M059J (cell line): ENCODE data around the gene UMODL1. TPM values are rescaled to one million over a fixed set of nuclear protein-coding genes. Genes with fewer than 3 reads are reported as not detected.
A peak's percentile ranks its signal among the peaks of the same experiment; 100 is the strongest.

ENCODE experiments used
- DNase-seq: peaks from one replicate; pipeline ENCODE4 v3.0.0-alpha.2; 2012; ENCODE audit warnings: low read depth
- total RNA-seq: library from RNA; depleted of rRNA; stranded (reverse); fragments of >200 nt; shearing (Covaris generic); gene quantifications from 2 replicates; pipeline ENCODE4 v1.2.3, GENCODE V29; 2014

Gene UMODL1
- total RNA-seq, 1 experiment from 2014 or later, result not detected

GRCh38 chr21:42096566-42096965, 25.4 kb downstream of the UMODL1 start:
- DNase-seq, result no peak

DNA sequence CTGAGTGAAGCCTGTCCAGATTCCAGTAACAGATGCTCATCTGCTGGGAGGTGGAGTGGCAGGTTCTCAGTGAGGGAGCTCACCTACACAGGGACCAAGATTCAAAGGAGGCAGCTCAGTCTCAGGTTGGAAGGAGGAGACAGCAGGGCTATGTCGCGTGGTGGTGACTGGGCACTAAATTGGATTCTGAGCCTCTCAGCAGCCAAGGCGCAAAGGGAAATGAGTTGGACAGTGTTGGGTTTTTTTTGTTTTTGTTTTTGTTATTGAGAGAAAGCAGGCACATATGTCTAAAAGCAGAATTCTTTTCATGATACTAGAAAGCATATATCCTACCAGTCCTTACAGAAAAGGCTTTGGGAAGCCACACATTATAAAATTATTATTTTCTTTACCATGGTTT, 26.2 kb downstream of the UMODL1 start:
- peak; percentile 38 for DNase-seq

GRCh38 chr21:42097860-42098454, 26.8 kb downstream of the UMODL1 start:
- peak; percentile 99 for DNase-seq

DNA sequence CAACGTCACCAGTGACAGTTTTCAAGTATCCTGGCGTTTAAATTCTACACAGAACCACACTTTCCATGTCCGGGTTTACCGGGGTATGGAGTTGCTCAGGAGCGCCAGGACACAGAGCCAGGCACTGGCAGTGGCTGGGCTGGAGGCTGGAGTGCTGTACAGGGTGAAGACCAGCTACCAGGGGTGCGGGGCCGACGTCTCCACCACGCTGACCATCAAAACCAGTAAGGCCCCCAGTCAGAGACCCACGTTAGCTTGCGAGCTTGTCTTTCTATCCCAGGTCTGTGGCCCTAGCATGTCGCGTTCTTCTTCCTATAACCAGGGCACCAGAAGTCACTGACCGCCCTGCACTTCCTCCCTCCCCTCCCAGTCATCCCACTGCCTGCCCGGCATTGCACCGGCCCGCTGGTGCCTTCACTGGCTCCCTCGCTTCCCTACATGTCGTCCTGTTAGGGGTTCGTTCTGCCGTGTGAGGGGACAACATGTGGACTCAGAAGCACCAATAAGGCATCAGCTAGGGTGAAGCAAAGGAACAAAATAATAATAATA, 27.9 kb downstream of the UMODL1 start:
- no peak for DNase-seq

GRCh38 chr21:42101246-42101645, 30.1 kb downstream of the UMODL1 start:
- no peak for DNase-seq

DNA sequence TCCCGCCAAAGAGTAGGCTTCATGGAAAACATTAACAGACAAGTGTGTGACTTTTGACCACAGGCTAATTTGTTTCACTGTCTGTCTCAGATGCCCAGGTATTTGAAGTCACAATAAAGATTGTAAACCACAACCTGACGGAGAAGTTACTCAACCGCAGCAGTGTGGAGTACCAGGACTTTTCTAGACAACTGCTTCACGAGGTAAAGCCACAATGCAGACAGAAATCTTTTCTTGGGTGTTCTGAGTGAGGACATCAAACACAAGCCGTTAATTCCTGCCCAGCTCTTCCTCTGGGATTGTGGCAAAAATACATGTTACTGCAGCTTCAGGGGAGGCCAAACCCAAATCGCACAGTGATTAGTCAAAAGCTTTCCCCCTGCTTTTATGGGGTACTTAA, 31.0 kb downstream of the UMODL1 start:
- peak; percentile 93 for DNase-seq

GRCh38 chr21:42102526-42102925, 31.4 kb downstream of the UMODL1 start:
- DNase-seq, result no peak

DNA sequence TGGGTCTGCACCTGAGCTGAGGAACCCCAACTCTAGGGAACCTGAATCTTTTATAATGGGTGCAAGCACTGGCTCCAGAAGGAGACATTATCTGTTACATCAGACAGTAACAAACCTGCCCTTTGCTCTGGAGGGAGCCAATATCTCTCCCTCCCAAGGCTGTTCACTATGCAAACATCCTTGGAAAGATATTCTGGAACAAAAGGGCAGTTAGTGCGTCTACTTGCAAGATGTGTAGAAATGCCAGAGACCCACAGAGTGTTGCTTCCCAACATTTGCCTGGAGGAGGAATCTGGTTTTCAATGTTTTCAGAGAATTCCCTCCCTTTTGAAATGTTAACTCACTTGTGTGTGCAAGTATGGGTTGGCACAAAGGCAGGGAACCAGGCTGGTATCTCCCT, 31.9 kb downstream of the UMODL1 start:
- no peak for DNase-seq

DNA sequence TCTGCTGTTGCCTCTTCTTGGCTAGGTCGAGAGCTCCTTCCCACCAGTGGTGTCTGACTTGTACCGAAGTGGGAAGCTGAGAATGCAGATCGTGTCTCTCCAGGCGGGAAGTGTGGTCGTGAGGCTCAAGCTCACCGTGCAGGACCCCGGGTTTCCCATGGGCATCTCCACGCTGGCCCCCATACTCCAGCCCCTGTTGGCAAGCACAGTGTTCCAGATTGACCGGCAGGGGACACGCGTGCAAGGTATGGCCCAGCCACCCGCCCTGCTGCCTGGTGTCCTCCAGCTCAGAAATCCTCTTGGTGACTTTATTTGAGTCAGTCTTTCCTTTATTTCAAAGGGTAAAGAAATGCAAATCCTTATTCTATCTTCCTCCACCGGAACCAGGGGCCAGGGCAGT, 32.7 kb downstream of the UMODL1 start:
- no peak for DNase-seq

DNA sequence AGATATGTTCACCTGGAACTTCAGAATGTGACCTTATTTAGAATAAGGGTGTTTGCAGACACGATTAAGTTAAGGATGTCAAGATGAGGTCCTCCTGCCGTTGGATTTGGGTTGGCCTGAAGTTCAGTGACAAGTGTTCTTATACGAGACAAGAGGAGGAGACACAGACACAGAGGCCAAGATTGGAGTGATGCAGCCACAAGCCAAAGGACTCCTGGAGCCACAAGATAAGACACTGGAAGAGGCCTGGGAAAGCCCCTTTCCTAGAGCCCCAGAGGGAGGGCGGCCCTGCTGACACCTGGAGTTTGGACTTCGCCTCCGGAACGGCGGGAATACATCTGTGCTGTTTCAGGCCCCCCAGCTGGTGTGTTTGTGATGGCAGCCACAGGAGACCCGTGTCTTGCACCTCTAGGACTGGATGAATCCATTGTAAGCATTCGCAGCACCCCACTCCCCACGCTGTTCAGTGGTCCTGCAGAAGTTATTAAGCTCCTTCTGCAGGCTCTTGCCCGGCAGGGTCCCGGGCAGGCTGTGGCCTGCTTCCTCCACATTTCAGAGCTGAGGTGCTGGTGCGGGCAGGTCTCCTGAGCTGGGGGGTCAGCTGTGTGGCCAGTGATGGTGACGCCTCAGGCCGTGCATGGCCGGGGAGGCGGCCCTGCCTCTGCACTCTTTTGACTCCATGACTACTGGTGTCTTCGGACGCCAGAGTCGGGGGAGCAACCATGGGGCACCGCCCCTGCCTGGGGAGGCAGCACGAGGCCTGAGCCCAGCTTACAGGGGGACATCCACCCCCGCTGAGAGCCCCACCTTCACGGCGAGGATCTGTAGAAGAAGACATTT, 34.6 kb downstream of the UMODL1 start:
- no peak for DNase-seq

DNA sequence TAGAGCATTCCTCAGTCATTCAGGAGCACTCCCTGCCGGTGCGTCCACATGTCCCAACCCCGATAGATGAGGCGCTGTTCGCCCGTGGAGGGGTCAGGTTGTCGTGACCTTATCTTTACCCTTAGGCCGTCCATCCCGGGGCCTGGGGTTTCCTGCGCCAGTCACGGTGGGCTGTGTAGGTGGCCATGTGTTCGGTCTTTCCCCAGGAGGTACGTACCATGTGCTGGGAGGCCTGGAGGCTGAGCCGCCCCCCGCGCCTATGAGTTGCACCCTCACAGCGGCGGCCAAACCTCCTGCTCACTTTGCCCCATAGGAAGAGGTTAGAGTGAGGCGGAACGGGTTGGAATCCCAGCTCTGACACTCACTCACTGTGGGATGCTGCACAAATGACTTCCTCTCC, 35.3 kb downstream of the UMODL1 start:
- DNase-seq, result no peak

- no peak for DNase-seq
These were observed 36.2 kb downstream of the UMODL1 start for GRCh38 chr21:42107177-42107880.

GRCh38 chr21:42107881-42108553, 36.9 kb downstream of the UMODL1 start:
- DNase-seq, result peak; percentile 72

DNA sequence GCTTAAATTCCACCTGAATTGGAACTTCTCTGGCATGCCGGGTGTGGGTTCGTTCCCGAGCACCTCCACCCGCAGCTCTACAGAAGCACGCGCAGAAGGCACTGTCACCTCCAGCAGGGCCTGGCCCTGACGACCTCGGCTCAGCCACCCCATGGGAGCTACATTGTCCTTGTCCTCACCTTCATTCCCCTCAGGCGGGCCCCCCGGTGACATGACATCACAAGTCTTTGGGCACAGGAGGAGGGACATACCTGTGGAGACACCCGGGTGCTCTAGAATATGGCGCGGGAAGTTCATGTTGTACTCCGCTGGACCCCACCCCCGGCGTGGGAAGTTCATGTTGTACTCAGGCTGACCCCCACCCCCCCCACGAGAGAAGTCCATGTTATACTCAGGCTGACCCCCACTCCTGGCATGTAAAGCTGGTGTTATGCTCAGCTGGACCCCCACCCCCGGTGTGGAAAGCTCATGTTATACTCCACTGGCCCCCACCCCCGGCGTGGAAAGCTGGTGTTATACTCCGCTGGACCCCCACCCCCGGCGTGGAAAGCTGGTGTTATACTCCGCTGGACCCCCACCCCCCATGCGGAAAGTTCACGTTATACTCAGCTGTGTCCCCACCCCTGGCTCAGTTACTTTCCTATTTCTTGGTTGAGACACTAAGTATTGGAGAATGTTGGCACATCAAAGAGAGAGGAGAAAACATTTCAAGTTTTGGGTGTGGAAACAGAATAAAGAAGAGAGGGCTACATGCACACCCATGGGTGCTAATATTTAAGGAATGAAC, 37.6 kb downstream of the UMODL1 start:
- no peak for DNase-seq

DNA sequence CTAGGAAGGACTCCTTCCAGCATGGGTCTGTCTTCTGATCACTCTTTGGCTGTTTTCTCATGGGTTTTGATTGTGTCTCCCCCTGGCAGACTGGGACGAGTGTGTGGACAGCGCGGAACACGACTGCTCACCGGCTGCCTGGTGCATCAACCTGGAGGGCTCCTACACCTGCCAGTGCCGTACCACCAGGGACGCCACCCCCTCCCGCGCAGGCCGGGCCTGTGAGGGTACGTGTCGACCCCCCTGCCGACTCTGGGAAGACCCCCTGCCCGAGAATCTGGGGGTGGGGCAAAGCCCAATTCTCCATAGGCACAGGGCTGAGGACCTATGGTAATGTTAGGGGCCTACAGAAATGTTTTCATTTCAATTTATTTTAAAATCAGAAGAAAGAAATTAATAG, 38.4 kb downstream of the UMODL1 start:
- DNase-seq, result no peak

DNA sequence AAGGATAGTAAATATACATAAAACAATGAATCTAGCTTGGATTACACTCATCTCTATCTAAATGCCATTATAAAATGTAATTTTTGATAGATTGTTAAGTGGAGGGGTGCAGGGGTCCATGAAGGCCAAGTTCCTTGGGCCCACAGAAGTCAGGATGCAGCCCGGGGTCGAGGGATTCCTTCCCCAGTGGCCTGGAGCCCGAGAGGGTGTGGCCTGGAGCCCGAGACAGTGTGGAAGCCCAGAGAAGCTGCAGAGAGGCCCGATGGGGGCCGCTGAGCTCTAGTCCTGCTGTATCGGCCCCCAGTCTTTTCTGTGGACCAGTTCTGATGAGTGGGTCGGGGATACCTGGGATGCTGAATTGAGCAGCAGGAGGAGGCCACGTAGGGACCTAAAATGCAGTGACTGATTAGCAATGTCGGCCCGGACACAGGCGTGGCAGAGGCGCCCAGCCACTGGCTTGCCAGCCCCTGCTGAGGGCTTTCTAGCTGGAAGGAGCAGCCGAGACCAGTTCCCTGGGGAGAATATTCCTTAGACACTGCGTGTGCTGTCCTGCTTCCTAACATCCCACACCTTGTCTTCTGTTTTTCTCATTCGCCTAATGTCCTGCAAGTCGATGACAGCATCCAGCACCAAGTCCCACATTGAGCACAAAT, 38.9 kb downstream of the UMODL1 start:
- no peak for DNase-seq

- DNase-seq, result no peak
These were observed 39.8 kb downstream of the UMODL1 start for GRCh38 chr21:42110691-42111469.

- no peak for DNase-seq
These were observed 40.3 kb downstream of the UMODL1 start for GRCh38 chr21:42111470-42111743.

GRCh38 chr21:42111811-42112210, 40.7 kb downstream of the UMODL1 start:
- DNase-seq, result no peak

- DNase-seq, result no peak
These were observed 41.1 kb downstream of the UMODL1 start for GRCh38 chr21:42112238-42112637.
